WTC11 (cell line): ENCODE data around the gene CXCL10. TPM values are rescaled to one million over a fixed set of nuclear protein-coding genes. Genes with fewer than 3 reads are reported as not detected.

ENCODE experiments used
- ATAC-seq: fragments of 200-7000 bp; cut with Tn5 transposase; 2 replicates; pipeline ENCODE4 v1.10.0; 2021; ENCODE audit warnings: mild to moderate bottlenecking, moderate library complexity
- CTCF ChIA-PET: fragments of 300-600 bp; sonication (Branson Sonifier 250); formaldehyde crosslinking; loops from one replicate; lab custom pipeline; 2021; ENCODE audit warnings: antibody characterized with exemption; lab: Charles Lee
- POLR2A ChIA-PET: fragments of 350-600 bp; sonication (Branson Sonifier 250); formaldehyde crosslinking; loops from one replicate; lab custom pipeline; 2021; ENCODE audit warnings: antibody characterized with exemption; lab: Charles Lee
- DNase-seq: peaks from one replicate; pipeline ENCODE4 v3.0.0; 2021; ENCODE audit warnings: low spot score
- H3K27ac Mint-ChIP-seq: 2 replicates; pipeline ENCODE4 v1.8.0; 2021; ENCODE audit warnings: mixed read lengths
- H3K27me3 Mint-ChIP-seq: 2 replicates; pipeline ENCODE4 v1.8.0; 2021; ENCODE audit warnings: low read depth, mild to moderate bottlenecking, moderate library complexity, mixed read lengths
- H3K36me3 Mint-ChIP-seq: 2 replicates; pipeline ENCODE4 v1.8.0; 2021; ENCODE audit warnings: mixed read lengths
- H3K4me1 Mint-ChIP-seq: 2 replicates; pipeline ENCODE4 v1.8.0; 2022; ENCODE audit warnings: mixed read lengths
- H3K4me3 Mint-ChIP-seq: 2 replicates; pipeline ENCODE4 v1.8.0; 2021; ENCODE audit warnings: mild to moderate bottlenecking, moderate library complexity, mixed read lengths
- H3K9me3 Mint-ChIP-seq: 2 replicates; pipeline ENCODE4 v1.8.0; 2021; ENCODE audit warnings: mixed read lengths
- CBFB ChIP-seq: sonication (generic); formaldehyde crosslinking; IDR thresholded peaks from 2 replicates; pipeline ENCODE4 v1.8.1; 2022; ENCODE audit warnings: mild to moderate bottlenecking, low read depth, missing genetic modification reagents
- OVOL2 ChIP-seq: fragments of 250-450 bp; sonication (Bioruptor Pico); IDR thresholded peaks from 2 replicates; pipeline ENCODE4 v1.9.0; 2021; ENCODE audit warnings: mild to moderate bottlenecking, borderline replicate concordance
- SOX15 ChIP-seq: fragments of 250-450 bp; sonication (Bioruptor Pico); IDR thresholded peaks from 2 replicates; pipeline ENCODE4 v1.9.0; 2021; ENCODE audit warnings: mild to moderate bottlenecking
- ZBTB21 ChIP-seq: sonication (generic); formaldehyde crosslinking; IDR thresholded peaks from 2 replicates; pipeline ENCODE4 v1.8.1; 2023; ENCODE audit warnings: mild to moderate bottlenecking, missing genetic modification reagents, borderline replicate concordance
- ZNF121 ChIP-seq: sonication (generic); formaldehyde crosslinking; IDR thresholded peaks from 2 replicates; pipeline ENCODE4 v1.8.0; 2023; ENCODE audit warnings: missing genetic modification reagents
- total RNA-seq: library from RNA; stranded (reverse); gene quantifications from 3 replicates; pipeline ENCODE4 v1.2.3, GENCODE V29; 2021
- TF ChIP-seq, protein P1 (sequence below): sonication (generic); formaldehyde crosslinking; IDR thresholded peaks from 2 replicates; pipeline ENCODE4 v1.8.0; 2022; ENCODE audit warnings: mild to moderate bottlenecking, missing genetic modification reagents
- TF ChIP-seq, protein P2 (sequence below): sonication (generic); formaldehyde crosslinking; conservative IDR thresholded peaks from 2 replicates; pipeline ENCODE4 v1.8.1; 2022; ENCODE audit warnings: mild to moderate bottlenecking, missing genetic modification reagents
- TF ChIP-seq, protein P3 (sequence below): fragments of 250-450 bp; sonication (Bioruptor Pico); IDR thresholded peaks from 2 replicates; pipeline ENCODE4 v1.9.0; 2021; ENCODE audit warnings: moderate library complexity, mild to moderate bottlenecking, inconsistent platforms, borderline replicate concordance
- TF ChIP-seq, protein P4 (sequence below): sonication (generic); formaldehyde crosslinking; IDR thresholded peaks from 2 replicates; pipeline ENCODE4 v1.8.1; 2023; ENCODE audit warnings: mild to moderate bottlenecking, missing genetic modification reagents, moderate library complexity
- TF ChIP-seq, protein P5 (sequence below): fragments of 250-450 bp; sonication (Bioruptor Pico); IDR thresholded peaks from 2 replicates; pipeline ENCODE4 v1.9.0; 2021; ENCODE audit warnings: mild to moderate bottlenecking
- TF ChIP-seq, protein P6 (sequence below): sonication (generic); formaldehyde crosslinking; IDR thresholded peaks from 2 replicates; pipeline ENCODE4 v1.8.1; 2022; ENCODE audit warnings: low read depth, missing genetic modification reagents, borderline replicate concordance
- TF ChIP-seq, protein P7 (sequence below): sonication (generic); formaldehyde crosslinking; IDR thresholded peaks from 2 replicates; pipeline ENCODE4 v1.8.1; 2022; ENCODE audit warnings: mild to moderate bottlenecking, moderate library complexity, missing genetic modification reagents
- TF ChIP-seq, protein P8 (sequence below): fragments of 250-450 bp; sonication (Bioruptor Pico); IDR thresholded peaks from 2 replicates; pipeline ENCODE4 v1.9.0; 2021; ENCODE audit warnings: mild to moderate bottlenecking, borderline replicate concordance

Gene CXCL10
- total RNA-seq, 1 experiment from 2014 or later: not detected

DNA sequence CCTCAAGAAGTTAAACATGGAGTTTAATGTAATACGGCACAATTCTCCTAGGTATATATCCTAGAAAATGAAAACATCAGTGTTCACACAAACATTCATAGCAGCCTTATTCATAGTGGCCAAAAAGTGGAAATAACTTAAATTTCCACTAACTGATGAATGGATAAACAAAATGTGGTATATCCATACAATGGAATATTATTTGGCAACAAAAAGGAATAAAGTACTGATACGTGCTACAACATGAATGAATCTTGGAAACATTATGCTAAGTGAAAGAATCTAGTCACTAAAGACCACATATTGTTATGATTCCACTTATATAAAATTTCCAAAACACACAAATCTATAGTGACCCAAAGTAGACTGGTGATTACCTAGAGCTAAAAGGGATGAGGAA is 47.1 kb downstream of the CXCL10 start (continued):
- TF ChIP-seq, protein P1, sequence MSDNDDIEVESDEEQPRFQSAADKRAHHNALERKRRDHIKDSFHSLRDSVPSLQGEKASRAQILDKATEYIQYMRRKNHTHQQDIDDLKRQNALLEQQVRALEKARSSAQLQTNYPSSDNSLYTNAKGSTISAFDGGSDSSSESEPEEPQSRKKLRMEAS (CRISPR knock-in tag): no peak
- TF ChIP-seq, protein P2, sequence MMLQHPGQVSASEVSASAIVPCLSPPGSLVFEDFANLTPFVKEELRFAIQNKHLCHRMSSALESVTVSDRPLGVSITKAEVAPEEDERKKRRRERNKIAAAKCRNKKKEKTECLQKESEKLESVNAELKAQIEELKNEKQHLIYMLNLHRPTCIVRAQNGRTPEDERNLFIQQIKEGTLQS (CRISPR knock-in tag): no peak
- TF ChIP-seq, protein P3, sequence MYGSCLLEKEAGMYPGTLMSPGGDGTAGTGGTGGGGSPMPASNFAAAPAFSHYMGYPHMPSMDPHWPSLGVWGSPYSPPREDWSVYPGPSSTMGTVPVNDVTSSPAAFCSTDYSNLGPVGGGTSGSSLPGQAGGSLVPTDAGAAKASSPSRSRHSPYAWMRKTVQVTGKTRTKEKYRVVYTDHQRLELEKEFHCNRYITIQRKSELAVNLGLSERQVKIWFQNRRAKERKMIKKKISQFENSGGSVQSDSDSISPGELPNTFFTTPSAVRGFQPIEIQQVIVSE: no peak
- TF ChIP-seq CBFB (CRISPR knock-in tag): no peak
- TF ChIP-seq, protein P4, sequence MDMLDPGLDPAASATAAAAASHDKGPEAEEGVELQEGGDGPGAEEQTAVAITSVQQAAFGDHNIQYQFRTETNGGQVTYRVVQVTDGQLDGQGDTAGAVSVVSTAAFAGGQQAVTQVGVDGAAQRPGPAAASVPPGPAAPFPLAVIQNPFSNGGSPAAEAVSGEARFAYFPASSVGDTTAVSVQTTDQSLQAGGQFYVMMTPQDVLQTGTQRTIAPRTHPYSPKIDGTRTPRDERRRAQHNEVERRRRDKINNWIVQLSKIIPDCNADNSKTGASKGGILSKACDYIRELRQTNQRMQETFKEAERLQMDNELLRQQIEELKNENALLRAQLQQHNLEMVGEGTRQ: no peak

DNA sequence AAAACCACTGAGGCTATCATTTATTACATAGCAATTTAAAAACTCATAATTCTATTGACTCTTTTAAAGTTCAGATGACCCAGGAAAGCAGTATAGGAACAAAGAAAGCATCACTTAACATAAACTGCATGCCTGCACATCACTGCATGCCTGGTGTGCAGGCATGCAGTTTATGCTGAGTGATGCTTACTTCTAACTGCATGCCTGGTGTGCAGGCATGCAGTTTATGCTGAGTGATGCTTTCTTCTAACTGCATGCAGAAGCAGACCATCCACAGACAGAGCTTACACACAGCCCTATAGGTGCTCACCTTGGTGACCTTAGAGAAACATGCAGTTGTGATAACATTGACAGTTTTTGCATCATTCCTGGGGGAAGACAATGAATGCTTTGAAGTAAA is 49.5 kb downstream of the CXCL10 start:
- POLR2A ChIA-PET: interaction anchor here (0.6 kb wide), 1 partner anchor 60 kb away, joined by 5 read pairs; no protein-coding TSS in a partner anchor
- H3K27ac Mint-ChIP-seq: no peak overlapping the region
- DNase-seq: no peak
- H3K9me3 Mint-ChIP-seq: peaks cover 21% of the 10 kb centered on the region
- no peak for ATAC-seq
- H3K4me1 Mint-ChIP-seq: no peaks in the 10 kb centered on the region
- CTCF ChIA-PET: interaction anchor here (0.6 to 2.0 kb wide), 3 partner anchors 58 to 113 kb away, joined by 3 to 7 read pairs (median 4); no protein-coding TSS in a partner anchor
- no peak for TF ChIP-seq ZBTB21 (CRISPR knock-in tag)
- TF ChIP-seq, protein P3: no peak
- TF ChIP-seq, protein P5, sequence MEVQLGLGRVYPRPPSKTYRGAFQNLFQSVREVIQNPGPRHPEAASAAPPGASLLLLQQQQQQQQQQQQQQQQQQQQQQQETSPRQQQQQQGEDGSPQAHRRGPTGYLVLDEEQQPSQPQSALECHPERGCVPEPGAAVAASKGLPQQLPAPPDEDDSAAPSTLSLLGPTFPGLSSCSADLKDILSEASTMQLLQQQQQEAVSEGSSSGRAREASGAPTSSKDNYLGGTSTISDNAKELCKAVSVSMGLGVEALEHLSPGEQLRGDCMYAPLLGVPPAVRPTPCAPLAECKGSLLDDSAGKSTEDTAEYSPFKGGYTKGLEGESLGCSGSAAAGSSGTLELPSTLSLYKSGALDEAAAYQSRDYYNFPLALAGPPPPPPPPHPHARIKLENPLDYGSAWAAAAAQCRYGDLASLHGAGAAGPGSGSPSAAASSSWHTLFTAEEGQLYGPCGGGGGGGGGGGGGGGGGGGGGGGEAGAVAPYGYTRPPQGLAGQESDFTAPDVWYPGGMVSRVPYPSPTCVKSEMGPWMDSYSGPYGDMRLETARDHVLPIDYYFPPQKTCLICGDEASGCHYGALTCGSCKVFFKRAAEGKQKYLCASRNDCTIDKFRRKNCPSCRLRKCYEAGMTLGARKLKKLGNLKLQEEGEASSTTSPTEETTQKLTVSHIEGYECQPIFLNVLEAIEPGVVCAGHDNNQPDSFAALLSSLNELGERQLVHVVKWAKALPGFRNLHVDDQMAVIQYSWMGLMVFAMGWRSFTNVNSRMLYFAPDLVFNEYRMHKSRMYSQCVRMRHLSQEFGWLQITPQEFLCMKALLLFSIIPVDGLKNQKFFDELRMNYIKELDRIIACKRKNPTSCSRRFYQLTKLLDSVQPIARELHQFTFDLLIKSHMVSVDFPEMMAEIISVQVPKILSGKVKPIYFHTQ (CRISPR knock-in tag): no peak
- TF ChIP-seq, protein P6, sequence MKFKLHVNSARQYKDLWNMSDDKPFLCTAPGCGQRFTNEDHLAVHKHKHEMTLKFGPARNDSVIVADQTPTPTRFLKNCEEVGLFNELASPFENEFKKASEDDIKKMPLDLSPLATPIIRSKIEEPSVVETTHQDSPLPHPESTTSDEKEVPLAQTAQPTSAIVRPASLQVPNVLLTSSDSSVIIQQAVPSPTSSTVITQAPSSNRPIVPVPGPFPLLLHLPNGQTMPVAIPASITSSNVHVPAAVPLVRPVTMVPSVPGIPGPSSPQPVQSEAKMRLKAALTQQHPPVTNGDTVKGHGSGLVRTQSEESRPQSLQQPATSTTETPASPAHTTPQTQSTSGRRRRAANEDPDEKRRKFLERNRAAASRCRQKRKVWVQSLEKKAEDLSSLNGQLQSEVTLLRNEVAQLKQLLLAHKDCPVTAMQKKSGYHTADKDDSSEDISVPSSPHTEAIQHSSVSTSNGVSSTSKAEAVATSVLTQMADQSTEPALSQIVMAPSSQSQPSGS (CRISPR knock-in tag): no peak
- TF ChIP-seq, protein P7, sequence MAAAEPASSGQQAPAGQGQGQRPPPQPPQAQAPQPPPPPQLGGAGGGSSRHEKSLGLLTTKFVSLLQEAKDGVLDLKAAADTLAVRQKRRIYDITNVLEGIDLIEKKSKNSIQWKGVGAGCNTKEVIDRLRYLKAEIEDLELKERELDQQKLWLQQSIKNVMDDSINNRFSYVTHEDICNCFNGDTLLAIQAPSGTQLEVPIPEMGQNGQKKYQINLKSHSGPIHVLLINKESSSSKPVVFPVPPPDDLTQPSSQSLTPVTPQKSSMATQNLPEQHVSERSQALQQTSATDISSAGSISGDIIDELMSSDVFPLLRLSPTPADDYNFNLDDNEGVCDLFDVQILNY (CRISPR knock-in tag): no peak
- no peak for TF ChIP-seq OVOL2
- TF ChIP-seq ZNF121 (CRISPR knock-in tag): no peak
- TF ChIP-seq, protein P8, sequence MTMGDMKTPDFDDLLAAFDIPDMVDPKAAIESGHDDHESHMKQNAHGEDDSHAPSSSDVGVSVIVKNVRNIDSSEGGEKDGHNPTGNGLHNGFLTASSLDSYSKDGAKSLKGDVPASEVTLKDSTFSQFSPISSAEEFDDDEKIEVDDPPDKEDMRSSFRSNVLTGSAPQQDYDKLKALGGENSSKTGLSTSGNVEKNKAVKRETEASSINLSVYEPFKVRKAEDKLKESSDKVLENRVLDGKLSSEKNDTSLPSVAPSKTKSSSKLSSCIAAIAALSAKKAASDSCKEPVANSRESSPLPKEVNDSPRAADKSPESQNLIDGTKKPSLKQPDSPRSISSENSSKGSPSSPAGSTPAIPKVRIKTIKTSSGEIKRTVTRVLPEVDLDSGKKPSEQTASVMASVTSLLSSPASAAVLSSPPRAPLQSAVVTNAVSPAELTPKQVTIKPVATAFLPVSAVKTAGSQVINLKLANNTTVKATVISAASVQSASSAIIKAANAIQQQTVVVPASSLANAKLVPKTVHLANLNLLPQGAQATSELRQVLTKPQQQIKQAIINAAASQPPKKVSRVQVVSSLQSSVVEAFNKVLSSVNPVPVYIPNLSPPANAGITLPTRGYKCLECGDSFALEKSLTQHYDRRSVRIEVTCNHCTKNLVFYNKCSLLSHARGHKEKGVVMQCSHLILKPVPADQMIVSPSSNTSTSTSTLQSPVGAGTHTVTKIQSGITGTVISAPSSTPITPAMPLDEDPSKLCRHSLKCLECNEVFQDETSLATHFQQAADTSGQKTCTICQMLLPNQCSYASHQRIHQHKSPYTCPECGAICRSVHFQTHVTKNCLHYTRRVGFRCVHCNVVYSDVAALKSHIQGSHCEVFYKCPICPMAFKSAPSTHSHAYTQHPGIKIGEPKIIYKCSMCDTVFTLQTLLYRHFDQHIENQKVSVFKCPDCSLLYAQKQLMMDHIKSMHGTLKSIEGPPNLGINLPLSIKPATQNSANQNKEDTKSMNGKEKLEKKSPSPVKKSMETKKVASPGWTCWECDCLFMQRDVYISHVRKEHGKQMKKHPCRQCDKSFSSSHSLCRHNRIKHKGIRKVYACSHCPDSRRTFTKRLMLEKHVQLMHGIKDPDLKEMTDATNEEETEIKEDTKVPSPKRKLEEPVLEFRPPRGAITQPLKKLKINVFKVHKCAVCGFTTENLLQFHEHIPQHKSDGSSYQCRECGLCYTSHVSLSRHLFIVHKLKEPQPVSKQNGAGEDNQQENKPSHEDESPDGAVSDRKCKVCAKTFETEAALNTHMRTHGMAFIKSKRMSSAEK (CRISPR knock-in tag): no peak
- no peak for TF ChIP-seq SOX15 (CRISPR knock-in tag)
- no peaks in the 10 kb centered on the region for H3K27me3 Mint-ChIP-seq
- H3K36me3 Mint-ChIP-seq: peaks cover 80% of the 10 kb centered on the region
- H3K4me3 Mint-ChIP-seq: no peak overlapping the region

Other genes with a start within 250 kb of the CXCL10 start
- 0.16 TPM in 1 of 3 replicates, not detected in the others for gene PPEF2, start 121.0 kb downstream of the CXCL10 start, total RNA-seq
- 7.1 to 9.0 TPM (median 8.2 TPM) in 3 replicates for gene NAAA, start 82.5 kb downstream of the CXCL10 start, total RNA-seq
- gene SDAD1, start 32.6 kb downstream of the CXCL10 start, total RNA-seq: 48.1 to 56.6 TPM (median 54.8 TPM) in 3 replicates
- gene CXCL9, start 16.0 kb downstream of the CXCL10 start, total RNA-seq: 0.07 TPM in 1 of 3 replicates, not detected in the others
- 0.20 TPM in 1 of 3 replicates, not detected in the others for gene CXCL11, start 12.6 kb upstream of the CXCL10 start, total RNA-seq
- 0.27 to 0.59 TPM in 2 of 3 replicates, not detected in the other for gene ART3, start 51.2 kb upstream of the CXCL10 start, total RNA-seq
- gene NUP54, start 124.9 kb upstream of the CXCL10 start, total RNA-seq: 76.2 to 84.5 TPM (median 79.3 TPM) in 3 replicates
- 38.0 to 42.2 TPM (median 39.9 TPM) in 3 replicates for gene SCARB2, start 190.3 kb upstream of the CXCL10 start, total RNA-seq
- 1.4 to 1.6 TPM (median 1.6 TPM) in 3 replicates for gene FAM47E, start 228.2 kb upstream of the CXCL10 start, total RNA-seq